GM19463 (cell line): ENCODE measurements around the gene FAP.

Experiments
- ATAC-seq: cut with Tn5 transposase; IDR thresholded peaks from one replicate; pipeline ENCODE4 v1.9.1; 2021; ENCODE audit warnings: mild to moderate bottlenecking, moderate library complexity; ENCODE audit not compliant: unreplicated experiment

Gene FAP

DNA sequence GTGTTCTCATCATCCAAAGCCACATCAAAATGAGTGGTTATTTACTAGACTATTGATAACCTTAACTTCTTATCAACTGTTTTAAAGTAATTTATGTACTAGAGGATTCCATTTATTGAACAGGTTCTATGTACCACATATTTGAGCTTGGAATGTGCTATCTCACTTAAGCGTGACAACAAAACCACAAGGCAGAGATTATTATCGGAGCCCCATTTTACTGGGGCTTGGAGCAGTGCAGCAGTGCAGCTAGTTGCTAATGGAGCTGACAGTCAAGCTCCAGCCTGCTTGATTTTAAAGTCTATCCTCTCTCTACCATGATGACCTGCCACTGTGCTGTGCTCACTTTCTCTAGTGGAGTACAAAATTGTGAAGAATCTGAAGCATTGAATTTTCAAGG, 115.8 kb downstream of the FAP start:
- no peak for ATAC-seq

DNA sequence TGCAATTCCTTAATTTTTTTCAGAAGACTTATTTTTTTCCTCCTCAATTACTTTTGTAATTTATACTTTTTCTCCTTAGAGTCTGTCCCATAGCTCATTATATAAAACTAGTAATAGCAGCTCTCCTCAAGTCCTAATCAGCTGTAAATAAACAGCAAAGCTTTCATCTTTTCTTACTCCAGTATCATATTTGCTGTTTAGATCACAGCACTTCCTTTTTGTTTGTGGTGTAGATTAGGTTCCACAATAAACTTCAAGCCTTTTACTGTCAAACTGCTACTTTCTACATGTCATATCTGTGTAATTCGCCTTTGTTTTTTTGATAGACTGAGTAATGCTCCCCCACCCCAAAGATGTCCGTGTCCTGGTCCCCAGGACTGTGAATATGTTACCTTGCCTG, 116.7 kb downstream of the FAP start:
- peak; percentile 12 for ATAC-seq

DNA sequence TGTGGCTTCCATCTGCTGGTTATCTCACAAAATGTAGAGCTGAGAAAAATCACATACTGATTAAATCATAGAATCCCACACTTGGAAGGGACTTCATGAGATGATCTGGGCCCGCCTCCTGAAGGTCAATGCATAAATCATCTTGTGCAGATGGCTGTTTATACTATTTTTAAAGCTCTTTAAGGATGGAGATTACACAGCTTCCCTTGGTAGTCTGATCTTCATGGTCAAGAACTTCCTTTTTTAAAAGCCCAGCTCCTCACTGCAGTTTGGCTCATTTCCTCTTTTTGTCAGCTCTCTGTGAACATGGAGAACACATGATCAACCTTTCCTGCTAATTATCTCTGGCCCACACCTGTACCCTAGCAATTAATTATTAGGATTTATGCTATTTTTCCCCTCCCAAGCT, 117.1 kb downstream of the FAP start:
- ATAC-seq: peak; percentile 87

DNA sequence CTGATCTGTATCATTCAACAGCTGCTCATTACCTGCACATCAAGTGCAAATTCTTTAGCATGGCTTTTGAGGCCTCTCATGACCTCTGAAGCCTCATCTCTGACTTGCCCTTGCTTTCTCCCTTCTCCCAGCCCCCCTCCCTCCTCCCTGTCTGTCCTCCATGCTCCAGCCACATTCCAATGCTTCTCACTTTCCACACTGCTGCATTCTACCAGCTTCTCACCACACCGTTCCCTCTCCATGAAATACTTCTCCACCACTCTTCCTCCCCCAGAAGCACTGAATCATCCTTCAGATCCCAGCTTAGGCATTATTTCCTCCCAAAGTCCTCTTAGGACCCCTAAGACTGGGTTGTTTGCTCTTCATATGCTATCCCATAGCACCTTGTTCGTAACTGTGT, 118.1 kb downstream of the FAP start:
- no peak for ATAC-seq

DNA sequence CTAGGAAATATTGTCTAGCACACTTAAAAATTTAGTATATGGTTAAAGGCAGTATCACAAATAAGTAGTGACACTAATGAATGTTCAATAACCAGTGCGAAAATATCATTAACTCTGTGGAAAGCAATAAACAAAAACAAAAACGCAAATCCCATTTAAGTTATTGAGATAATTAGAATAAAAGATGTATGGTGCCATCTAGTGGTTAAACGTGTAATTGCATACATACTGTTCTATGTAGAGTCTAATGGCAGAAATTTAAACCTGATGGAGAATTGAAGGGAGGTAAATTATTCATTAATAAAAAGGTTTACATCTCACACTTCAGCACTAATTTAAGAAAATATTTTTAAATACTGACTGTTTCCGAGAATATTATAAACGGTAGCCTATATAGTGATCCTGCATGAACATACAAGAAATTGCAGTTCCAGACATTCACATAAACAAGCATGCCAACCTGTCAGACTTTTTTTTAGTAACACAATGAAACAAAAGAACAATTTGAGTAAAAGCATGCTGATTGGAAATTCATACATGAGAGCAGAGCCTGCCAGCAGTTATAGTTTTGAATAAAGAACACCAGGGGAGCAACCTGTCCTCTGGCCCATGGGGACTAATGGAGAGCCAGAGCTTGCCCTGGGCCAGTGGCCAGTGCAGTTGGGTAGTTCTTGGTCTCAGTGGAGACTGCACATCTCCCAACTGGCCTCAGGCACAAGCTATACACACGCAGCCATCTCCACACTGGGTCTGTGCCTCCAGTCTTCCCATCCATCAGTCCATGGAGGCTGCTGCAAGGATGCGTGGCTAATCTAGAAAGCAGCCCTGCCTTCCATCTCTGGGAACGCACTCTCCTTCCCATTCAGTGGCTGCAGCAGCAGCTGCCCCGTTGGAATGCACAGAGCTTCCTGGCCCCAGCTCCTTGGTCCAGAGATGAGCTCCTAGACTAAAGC, 119.2 kb downstream of the FAP start:
- ATAC-seq: no peak
